Adipocyte (in vitro differentiated cells): ENCODE measurements around the gene FMN1.
"Not testable (repeated sequence)": the region's sequence is repeated elsewhere in the genome, so short reads cannot be mapped to it uniquely, and the experiment has no call there.

Source experiments
- DNase-seq: peaks from one replicate; pipeline ENCODE4 v3.0.0-alpha.2; 2015; ENCODE audit warnings: low read depth
- H3K27me3 ChIP-seq: replicated peaks from 2 replicates; pipeline ENCODE4 v1.7.0; 2013; ENCODE audit warnings: mild to moderate bottlenecking, low read length, moderate library complexity; ENCODE audit not compliant: control insufficient read depth, insufficient read depth
- H3K36me3 ChIP-seq: 2 replicates; pipeline ENCODE4 v1.7.0; 2013; ENCODE audit warnings: low read length, mild to moderate bottlenecking, moderate library complexity; ENCODE audit not compliant: control insufficient read depth, insufficient read depth, severe bottlenecking
- H3K4me1 ChIP-seq: 2 replicates; pipeline ENCODE4 v1.7.0; 2013; ENCODE audit warnings: mild to moderate bottlenecking, low read length, moderate library complexity; ENCODE audit not compliant: control insufficient read depth, insufficient read depth
- H3K4me3 ChIP-seq: 2 replicates; pipeline ENCODE4 v1.7.0; 2013; ENCODE audit warnings: mild to moderate bottlenecking, low read length, moderate library complexity
- H3K9ac ChIP-seq: 2 replicates; pipeline ENCODE4 v1.7.0; 2013; ENCODE audit warnings: mild to moderate bottlenecking, low read length, moderate library complexity
- H3K9me3 ChIP-seq: 2 replicates; pipeline ENCODE4 v1.7.0; 2013; ENCODE audit warnings: mild to moderate bottlenecking, low read length, moderate library complexity; ENCODE audit not compliant: control insufficient read depth

Gene FMN1

GRCh38 chr15:32956006-32956405 is 238.5 kb downstream of the FMN1 start:
- DNase-seq = peak; percentile 91
- Histone ChIP-seq H3K9me3 (no peaks in the 10 kb centered on the region), H3K36me3 (no peaks in the 10 kb centered on the region)

GRCh38 chr15:32953533-32953910 is 241.0 kb downstream of the FMN1 start:
- H3K27me3 ChIP-seq = no peaks in the 10 kb centered on the region
- no peak for DNase-seq
- H3K9ac ChIP-seq = peak overlapping the region; percentile 48
- H3K4me3 ChIP-seq = peak overlapping the region; percentile 13
- no peaks in the 10 kb centered on the region for H3K9me3 ChIP-seq
- H3K4me1 ChIP-seq = peaks cover 45% of the 10 kb centered on the region
- H3K36me3 ChIP-seq = no peaks in the 10 kb centered on the region

More at GRCh38 chr15:32956006-32956405, 238.5 kb downstream of the FMN1 start:
- Histone ChIP-seq H3K4me3 (peak overlapping the region; percentile 60), H3K9ac (peak overlapping the region; percentile 73), H3K4me1 (peaks cover 56% of the 10 kb centered on the region), H3K27me3 (no peaks in the 10 kb centered on the region)

- peak; percentile 49 for DNase-seq
- Histone ChIP-seq H3K4me1 (peaks cover 40% of the 10 kb centered on the region), H3K27me3 (no peaks in the 10 kb centered on the region), H3K9me3 (no peaks in the 10 kb centered on the region), H3K36me3 (no peaks in the 10 kb centered on the region), H3K4me3 (peak overlapping the region; percentile 13), H3K9ac (peak overlapping the region; percentile 48)
Measured at GRCh38 chr15:32952901-32953532, 241.5 kb downstream of the FMN1 start.

GRCh38 chr15:32951736-32952464 is 242.6 kb downstream of the FMN1 start:
- Histone ChIP-seq H3K4me1 (peaks cover 32% of the 10 kb centered on the region), H3K36me3 (no peaks in the 10 kb centered on the region)

GRCh38 chr15:32950051-32950450 is 244.5 kb downstream of the FMN1 start:
- not testable (repeated sequence) for H3K9ac ChIP-seq, H3K9me3 ChIP-seq, DNase-seq, H3K27me3 ChIP-seq, H3K4me3 ChIP-seq, H3K36me3 ChIP-seq
- H3K4me1 ChIP-seq = peaks cover 23% of the 10 kb centered on the region

More at GRCh38 chr15:32951736-32952464, 242.6 kb downstream of the FMN1 start:
- Histone ChIP-seq H3K4me3 (no peak overlapping the region), H3K27me3 (no peaks in the 10 kb centered on the region), H3K9me3 (no peaks in the 10 kb centered on the region), H3K9ac (no peak overlapping the region)
- peak; percentile 53 for DNase-seq

GRCh38 chr15:32946210-32946609 is 248.3 kb downstream of the FMN1 start:
- no peak overlapping the region for H3K9ac ChIP-seq
- H3K4me3 ChIP-seq = no peak overlapping the region
- H3K9me3 ChIP-seq = no peaks in the 10 kb centered on the region
- DNase-seq = no peak
- no peaks in the 10 kb centered on the region for H3K27me3 ChIP-seq
- H3K4me1 ChIP-seq = peaks cover 10% of the 10 kb centered on the region
- no peaks in the 10 kb centered on the region for H3K36me3 ChIP-seq

GRCh38 chr15:32944431-32944830 is 250.1 kb downstream of the FMN1 start:
- no peaks in the 10 kb centered on the region for H3K9me3 ChIP-seq
- H3K4me1 ChIP-seq = peaks cover 10% of the 10 kb centered on the region
- DNase-seq = no peak
- H3K36me3 ChIP-seq = no peaks in the 10 kb centered on the region
- no peak overlapping the region for H3K4me3 ChIP-seq
- H3K9ac ChIP-seq = no peak overlapping the region
- no peaks in the 10 kb centered on the region for H3K27me3 ChIP-seq

GRCh38 chr15:32943711-32944110 is 250.8 kb downstream of the FMN1 start:
- no peaks in the 10 kb centered on the region for H3K36me3 ChIP-seq
- no peaks in the 10 kb centered on the region for H3K9me3 ChIP-seq
- H3K4me3 ChIP-seq = no peak overlapping the region
- no peak overlapping the region for H3K9ac ChIP-seq
- no peaks in the 10 kb centered on the region for H3K27me3 ChIP-seq
- peaks cover 10% of the 10 kb centered on the region for H3K4me1 ChIP-seq
- DNase-seq = peak; percentile 63

GRCh38 chr15:32942401-32942841 is 252.1 kb downstream of the FMN1 start:
- Histone ChIP-seq H3K4me1 (peaks cover 10% of the 10 kb centered on the region), H3K9me3 (no peaks in the 10 kb centered on the region), H3K9ac (no peak overlapping the region), H3K36me3 (no peaks in the 10 kb centered on the region), H3K4me3 (no peak overlapping the region), H3K27me3 (no peaks in the 10 kb centered on the region)
- DNase-seq = no peak

- H3K27me3 ChIP-seq = no peaks in the 10 kb centered on the region
- H3K9me3 ChIP-seq = no peaks in the 10 kb centered on the region
- H3K36me3 ChIP-seq = no peaks in the 10 kb centered on the region
- H3K4me1 ChIP-seq = peaks cover 10% of the 10 kb centered on the region
- no peak overlapping the region for H3K4me3 ChIP-seq
- H3K9ac ChIP-seq = no peak overlapping the region
- no peak for DNase-seq
Measured at GRCh38 chr15:32941823-32942222, 252.7 kb downstream of the FMN1 start.

- Histone ChIP-seq H3K27me3 (no peaks in the 10 kb centered on the region), H3K36me3 (no peaks in the 10 kb centered on the region), H3K4me3 (no peak overlapping the region), H3K9me3 (no peaks in the 10 kb centered on the region), H3K4me1 (peaks cover 7% of the 10 kb centered on the region), H3K9ac (no peak overlapping the region)
- no peak for DNase-seq
Measured at GRCh38 chr15:32936976-32937375, 257.5 kb downstream of the FMN1 start.
